ENCODE measurements around the gene SRGAP2.
"Not testable (repeated sequence)": the region's sequence is repeated elsewhere in the genome, so short reads cannot be mapped to it uniquely, and the experiment has no call there.

Gene SRGAP2

GRCh38 chr1:206203364-206204158, at the start of gene SRGAP2:
TSS of gene SRGAP2 (plus strand) at chr1:206203541. CDS start at chr1:206205971, 2,430 bp downstream.
- DNase-seq (ENCODE audit: low read depth), result peak; percentile 9

GRCh38 chr1:206167350-206168029, 35.9 kb upstream of the SRGAP2 start:
- DNase-seq (ENCODE audit: low read depth), result not testable (repeated sequence)

- DNase-seq (ENCODE audit: low read depth), result not testable (repeated sequence)
Observed at GRCh38 chr1:206169794-206170193, 33.5 kb upstream of the SRGAP2 start.

DNA sequence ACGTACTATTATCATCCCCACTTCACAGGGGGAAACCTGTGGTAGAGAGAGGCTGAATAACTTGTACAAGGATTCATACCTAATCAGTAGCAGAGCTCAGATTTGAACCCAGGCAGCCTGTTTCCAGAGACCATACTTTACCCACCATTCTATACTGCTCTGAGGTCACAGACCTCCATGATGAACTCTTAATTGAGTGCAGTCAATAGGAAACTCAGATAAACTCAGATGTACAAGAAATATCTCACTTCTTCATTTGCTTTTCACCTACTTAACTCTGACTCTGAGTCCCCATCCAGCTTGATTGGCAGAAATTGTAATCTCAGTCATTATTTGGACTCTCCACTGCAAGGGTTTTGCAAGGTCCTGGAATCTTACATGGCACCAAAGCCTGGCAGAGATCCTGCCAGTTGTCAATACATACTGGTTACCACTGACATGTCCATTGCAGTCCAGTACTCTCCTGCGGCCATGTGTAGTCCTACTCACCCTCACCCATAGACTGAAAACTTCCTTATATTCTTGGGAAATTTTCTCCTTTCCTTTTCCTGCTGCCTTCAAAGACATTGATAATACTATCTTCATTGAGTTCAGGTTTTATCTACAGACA, 30.1 kb upstream of the SRGAP2 start:
- not testable (repeated sequence) for DNase-seq (ENCODE audit: low read depth)

DNA sequence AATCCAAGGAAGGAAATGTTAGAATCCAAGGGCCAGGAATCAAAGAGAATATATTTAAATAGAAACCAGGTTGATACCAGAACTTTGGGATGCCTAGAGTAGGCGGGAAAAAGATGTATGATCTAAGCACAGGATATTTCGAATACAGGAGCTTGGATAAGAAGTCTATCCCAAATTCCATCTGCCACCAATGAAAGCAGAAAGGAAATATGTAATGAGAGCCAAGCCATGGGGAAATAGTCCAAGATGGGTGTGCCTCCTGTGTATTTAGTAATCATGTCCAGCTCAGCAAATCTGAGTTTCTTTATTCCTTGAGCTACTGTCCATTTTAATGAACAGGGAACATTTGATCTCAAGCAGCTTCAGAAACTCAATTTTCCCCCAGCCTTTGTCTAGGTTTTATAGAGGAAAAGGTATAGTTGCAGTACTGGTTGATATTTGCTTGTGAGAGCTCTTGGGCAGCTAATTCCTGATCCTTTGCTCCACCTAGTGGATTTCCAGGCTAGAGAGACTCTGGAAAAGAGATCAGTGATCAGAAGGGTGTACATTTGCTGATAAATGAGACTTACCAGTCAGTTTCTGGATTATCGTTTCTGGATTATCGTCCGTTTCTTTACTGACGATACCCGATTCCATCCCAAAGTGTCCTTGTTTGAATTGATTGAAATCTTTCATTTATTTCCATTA, 29.0 kb upstream of the SRGAP2 start:
- DNase-seq (ENCODE audit: low read depth), result not testable (repeated sequence)

GRCh38 chr1:206175459-206176113, 27.8 kb upstream of the SRGAP2 start:
- DNase-seq (ENCODE audit: low read depth), result not testable (repeated sequence)

GRCh38 chr1:206176114-206176502, 27.2 kb upstream of the SRGAP2 start:
- not testable (repeated sequence) for DNase-seq (ENCODE audit: low read depth)

- not testable (repeated sequence) for DNase-seq (ENCODE audit: low read depth)
Observed at GRCh38 chr1:206178061-206178989, 25.0 kb upstream of the SRGAP2 start.

DNA sequence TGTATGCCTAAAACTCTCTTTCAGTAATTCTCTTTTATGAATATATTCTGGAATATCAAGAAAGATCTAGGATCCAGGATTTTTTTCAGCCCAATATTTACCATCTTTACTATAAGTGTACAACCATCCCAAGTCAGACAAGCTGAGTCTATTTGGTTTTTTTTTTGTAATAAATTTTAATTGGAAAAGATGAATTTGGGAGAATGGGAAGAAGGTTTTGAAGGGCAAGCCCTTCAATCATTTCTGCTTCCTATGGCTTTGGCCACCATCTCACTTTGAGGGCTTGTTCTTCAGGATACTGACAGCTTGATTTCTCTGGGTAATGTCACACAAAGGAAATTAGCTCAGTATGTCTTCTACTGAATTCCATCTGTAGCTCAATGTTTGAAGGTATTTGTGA, 23.7 kb upstream of the SRGAP2 start:
- DNase-seq (ENCODE audit: low read depth), result not testable (repeated sequence)

- DNase-seq (ENCODE audit: low read depth), result not testable (repeated sequence)
Observed at GRCh38 chr1:206182368-206183317, 20.7 kb upstream of the SRGAP2 start.

DNA sequence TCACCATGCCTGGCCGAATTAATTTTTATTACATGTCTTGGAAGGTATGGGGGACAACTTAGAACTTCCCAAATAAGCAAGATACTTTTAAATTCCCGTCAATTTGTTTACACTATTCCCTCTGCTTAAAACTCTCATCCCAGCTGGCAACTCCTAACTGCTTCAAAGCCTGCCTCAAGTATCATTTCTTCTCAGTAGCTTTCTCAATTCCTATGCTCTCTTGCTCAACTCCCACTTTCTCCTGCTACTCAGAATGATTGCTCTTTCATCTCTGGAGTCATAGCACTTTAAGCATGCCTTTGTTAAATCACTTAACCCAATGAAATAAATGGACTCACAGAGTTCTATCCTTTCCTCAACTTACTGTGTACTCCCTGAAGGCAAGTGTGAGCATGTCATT, 19.6 kb upstream of the SRGAP2 start:
- not testable (repeated sequence) for DNase-seq (ENCODE audit: low read depth)

DNA sequence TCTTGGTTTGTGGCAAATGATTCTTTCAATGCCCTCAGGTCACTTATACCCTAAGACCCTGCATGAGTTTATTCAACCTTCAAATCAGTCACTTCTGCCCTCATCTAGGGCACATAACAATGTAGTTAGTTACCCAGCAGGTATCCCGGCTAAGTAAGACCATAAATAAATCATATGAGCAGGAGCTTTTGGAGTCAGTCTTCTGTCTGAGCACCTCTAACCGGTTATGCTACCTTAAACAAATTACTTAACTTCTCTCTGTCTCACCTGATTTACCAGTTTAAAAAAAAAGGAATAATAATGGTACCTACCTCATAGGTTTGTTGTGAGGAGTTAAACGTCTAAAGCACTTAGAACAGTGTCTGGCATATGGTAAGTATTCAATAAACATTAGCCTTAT, 17.6 kb upstream of the SRGAP2 start:
- not testable (repeated sequence) for DNase-seq (ENCODE audit: low read depth)

- DNase-seq (ENCODE audit: low read depth), result not testable (repeated sequence)
Observed at GRCh38 chr1:206186826-206187225, 16.5 kb upstream of the SRGAP2 start.

GRCh38 chr1:206195182-206195581, 8.2 kb upstream of the SRGAP2 start:
- DNase-seq (ENCODE audit: low read depth), result not testable (repeated sequence)

GRCh38 chr1:206196748-206197424, 6.5 kb upstream of the SRGAP2 start:
- not testable (repeated sequence) for DNase-seq (ENCODE audit: low read depth)

- peak; percentile 88 for DNase-seq (ENCODE audit: low read depth)
Observed at GRCh38 chr1:206202789-206203363, 465 bp upstream of the SRGAP2 start, which contains the start of gene FAM72A. TSS of gene FAM72A (minus strand) at chr1:206202839. CDS start at chr1:206202025, 814 bp downstream.

DNA sequence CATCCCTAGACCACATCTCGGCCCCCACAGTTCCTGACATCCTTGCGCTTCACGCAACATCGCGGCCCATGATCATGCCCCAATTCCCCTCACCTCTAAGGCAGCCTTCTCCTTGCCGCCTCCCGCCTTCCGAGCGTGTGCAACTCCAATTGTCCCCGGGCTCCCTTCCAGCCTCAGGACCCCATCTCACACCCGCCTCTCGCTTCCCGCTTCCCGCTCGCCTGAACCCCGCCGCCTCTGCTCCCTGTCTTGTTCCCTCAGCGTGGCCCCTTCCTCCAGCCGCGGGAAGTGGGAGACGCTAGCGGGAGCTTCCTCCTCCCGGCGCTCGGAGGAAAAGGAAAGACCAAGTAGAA, 794 bp downstream of the SRGAP2 start:
- not testable (repeated sequence) for DNase-seq (ENCODE audit: low read depth)

GRCh38 chr1:206204871-206205270, 1.5 kb downstream of the SRGAP2 start:
- DNase-seq (ENCODE audit: low read depth), result not testable (repeated sequence)
